Right kidney (tissue), 1 donor: ENCODE measurements around the gene SLC25A47.

ENCODE experiments used
- DNase-seq: peaks from one replicate; pipeline ENCODE4 v3.0.0-alpha.2; 2016

Gene SLC25A47

GRCh38 chr14:100375963-100376735, 53.0 kb downstream of the SLC25A47 start, which contains the start of gene WDR25:
WDR25 (plus strand) TSS chr14:100376485.
- peak; percentile 93 for DNase-seq

- DNase-seq, result no peak
Measured at GRCh38 chr14:100376751-100377171, 53.6 kb downstream of the SLC25A47 start.
